K562 (cell line): ENCODE results near the gene EHBP1L1.

Experiments used
- POLR2AphosphoS5 ChIP-seq: IDR thresholded peaks from 2 replicates; pipeline ENCODE4 v1.6.1; 2011; ENCODE audit warnings: mild to moderate bottlenecking, low read depth, low read length, moderate library complexity; ENCODE audit not compliant: control insufficient read depth, insufficient read depth
- ZBTB40 ChIP-seq, 2 experiments: fragments of 450-650 bp in 1 of 2; sonication (generic) in 1 of 2; formaldehyde crosslinking in 1 of 2; IDR thresholded peaks; 2 replicates each; pipeline versions ENCODE4 v1.7.1 to v1.9.0; 2016 to 2022; ENCODE audit warnings: inconsistent platforms in 1 of 2, mild to moderate bottlenecking in 1 of 2, missing genetic modification reagents in 1 of 2

- TF ChIP-seq POLR2AphosphoS5 (no peak), ZBTB40 (IDR thresholded peaks at IDR 0.05) (no peak), ZBTB40 (CRISPR knock-in tag; IDR thresholded peaks at IDR 0.05) (no peak)
These were observed 35.3 kb downstream of the EHBP1L1 start for GRCh38 chr11:65611028-65611757.
